Osteocyte (in vitro differentiated cells): ENCODE measurements around the gene MEP1A. TPM values are rescaled to one million over a fixed set of nuclear protein-coding genes. Genes with fewer than 3 reads are reported as not detected.

ENCODE experiments used
- DNase-seq: peaks from one replicate; pipeline ENCODE4 v3.0.0; 2021; ENCODE audit warnings: mixed read lengths; ENCODE audit not compliant: unreplicated experiment; ENCODE audit errors: extremely low spot score
- H3K27ac Mint-ChIP-seq: one replicate; pipeline ENCODE4 v1.8.0; 2021; ENCODE audit warnings: mild to moderate bottlenecking, mixed read lengths; ENCODE audit not compliant: unreplicated experiment
- H3K27me3 Mint-ChIP-seq: one replicate; pipeline ENCODE4 v1.8.0; 2021; ENCODE audit warnings: mixed read lengths; ENCODE audit not compliant: unreplicated experiment
- H3K36me3 Mint-ChIP-seq: one replicate; pipeline ENCODE4 v1.8.0; 2021; ENCODE audit warnings: mixed read lengths; ENCODE audit not compliant: unreplicated experiment
- H3K4me1 Mint-ChIP-seq: one replicate; pipeline ENCODE4 v1.8.0; 2021; ENCODE audit warnings: mixed read lengths; ENCODE audit not compliant: unreplicated experiment
- H3K4me3 Mint-ChIP-seq: one replicate; pipeline ENCODE4 v1.8.0; 2021; ENCODE audit warnings: mild to moderate bottlenecking, moderate library complexity, mixed read lengths; ENCODE audit not compliant: unreplicated experiment
- H3K9me3 Mint-ChIP-seq: one replicate; pipeline ENCODE4 v1.8.0; 2021; ENCODE audit warnings: mixed read lengths; ENCODE audit not compliant: unreplicated experiment
- CTCF ChIP-seq: fragments of 200-600 bp; sonication (generic); IDR thresholded peaks from 2 replicates; pipeline ENCODE4 v1.5.0; 2021; ENCODE audit warnings: antibody characterized with exemption, mild to moderate bottlenecking, moderate library complexity
- total RNA-seq: library from RNA; stranded (reverse); gene quantifications from 2 replicates; pipeline ENCODE4 v1.2.1, GENCODE V29; 2021

The MEP1A gene
- total RNA-seq, 1 donor from 2014 or later, result not detected

- DNase-seq, result no peak
- Mint-ChIP-seq H3K4me1 (no peaks in the 10 kb centered on the region), H3K36me3 (no peaks in the 10 kb centered on the region)
These were observed 879 bp downstream of the MEP1A start for GRCh38 chr6:46794068-46794467.

GRCh38 chr6:46795816-46796215 is 2.6 kb downstream of the MEP1A start:
- H3K27me3 Mint-ChIP-seq, result peaks cover 6% of the 10 kb centered on the region
- no peaks in the 10 kb centered on the region for H3K36me3 Mint-ChIP-seq
- H3K27ac Mint-ChIP-seq, result no peak overlapping the region
- no peak for TF ChIP-seq CTCF
- H3K4me1 Mint-ChIP-seq, result no peaks in the 10 kb centered on the region
- H3K4me3 Mint-ChIP-seq, result no peak overlapping the region
- no peak for DNase-seq
- no peaks in the 10 kb centered on the region for H3K9me3 Mint-ChIP-seq

More at GRCh38 chr6:46794068-46794467, 879 bp downstream of the MEP1A start:
- H3K9me3 Mint-ChIP-seq, result no peaks in the 10 kb centered on the region
- H3K4me3 Mint-ChIP-seq, result no peak overlapping the region
- no peak overlapping the region for H3K27ac Mint-ChIP-seq
- no peak for TF ChIP-seq CTCF
- H3K27me3 Mint-ChIP-seq, result peaks cover 4% of the 10 kb centered on the region

- Mint-ChIP-seq H3K36me3 (no peaks in the 10 kb centered on the region), H3K4me3 (no peak overlapping the region)
These were observed 3.8 kb downstream of the MEP1A start for GRCh38 chr6:46796848-46797580.

GRCh38 chr6:46799657-46800056 is 6.5 kb downstream of the MEP1A start:
- H3K27ac Mint-ChIP-seq, result no peak overlapping the region
- H3K4me3 Mint-ChIP-seq, result no peak overlapping the region
- no peak for DNase-seq
- no peaks in the 10 kb centered on the region for H3K9me3 Mint-ChIP-seq
- H3K4me1 Mint-ChIP-seq, result no peaks in the 10 kb centered on the region
- no peaks in the 10 kb centered on the region for H3K36me3 Mint-ChIP-seq
- peaks cover 9% of the 10 kb centered on the region for H3K27me3 Mint-ChIP-seq
- no peak for TF ChIP-seq CTCF

More at GRCh38 chr6:46796848-46797580, 3.8 kb downstream of the MEP1A start:
- no peaks in the 10 kb centered on the region for H3K9me3 Mint-ChIP-seq
- peaks cover 5% of the 10 kb centered on the region for H3K27me3 Mint-ChIP-seq
- no peak overlapping the region for H3K27ac Mint-ChIP-seq
- DNase-seq, result no peak
- H3K4me1 Mint-ChIP-seq, result no peaks in the 10 kb centered on the region
- TF ChIP-seq CTCF, result no peak

- no peak overlapping the region for H3K4me3 Mint-ChIP-seq
- H3K9me3 Mint-ChIP-seq, result no peaks in the 10 kb centered on the region
- no peaks in the 10 kb centered on the region for H3K4me1 Mint-ChIP-seq
- peaks cover 40% of the 10 kb centered on the region for H3K27me3 Mint-ChIP-seq
- no peaks in the 10 kb centered on the region for H3K36me3 Mint-ChIP-seq
- DNase-seq, result no peak
- TF ChIP-seq CTCF, result no peak
- H3K27ac Mint-ChIP-seq, result no peak overlapping the region
These were observed 15.6 kb downstream of the MEP1A start for GRCh38 chr6:46808806-46809205.
